Limb (tissue), 2 donors: ENCODE measurements around the gene DROSHA.
"Not testable (repeated sequence)": the region's sequence is repeated elsewhere in the genome, so short reads cannot be mapped to it uniquely, and the experiment has no call there.

Experiments
- DNase-seq, 2 donors: peaks; one replicate each; pipeline ENCODE4 v3.0.0-alpha.2; 2016; ENCODE audit errors: extremely low spot score in 2 of 2

The DROSHA gene

GRCh38 chr5:31415960-31416359, 115.9 kb downstream of the DROSHA start:
- DNase-seq, result no peak

- DNase-seq, result no peak
Observed at GRCh38 chr5:31415009-31415923, 116.6 kb downstream of the DROSHA start.

GRCh38 chr5:31413030-31413812, 118.7 kb downstream of the DROSHA start:
- no peak for DNase-seq

GRCh38 chr5:31412324-31412723, 119.6 kb downstream of the DROSHA start:
- DNase-seq, result no peak

- DNase-seq, result no peak
Observed at GRCh38 chr5:31410089-31410488, 121.8 kb downstream of the DROSHA start.

GRCh38 chr5:31408814-31409213, 123.1 kb downstream of the DROSHA start:
- no peak for DNase-seq

- DNase-seq, result no peak
Observed at GRCh38 chr5:31407921-31408693, 123.8 kb downstream of the DROSHA start.

- DNase-seq, result no peak
Observed at GRCh38 chr5:31404325-31404724, 127.6 kb downstream of the DROSHA start.

- no peak for DNase-seq
Observed at GRCh38 chr5:31401691-31402090, 130.2 kb downstream of the DROSHA start.

- no peak for DNase-seq
Observed at GRCh38 chr5:31397926-31398557, 133.9 kb downstream of the DROSHA start.

GRCh38 chr5:31396611-31397295, 135.1 kb downstream of the DROSHA start:
- no peak for DNase-seq

GRCh38 chr5:31395450-31396045, 136.3 kb downstream of the DROSHA start:
- DNase-seq, result not testable (repeated sequence)

- DNase-seq, result no peak
Observed at GRCh38 chr5:31393126-31393525, 138.8 kb downstream of the DROSHA start.

GRCh38 chr5:31392061-31392460, 139.8 kb downstream of the DROSHA start:
- no peak for DNase-seq

GRCh38 chr5:31390256-31390655, 141.6 kb downstream of the DROSHA start:
- no peak for DNase-seq

GRCh38 chr5:31385774-31386537, 145.9 kb downstream of the DROSHA start:
- DNase-seq, result no peak

- DNase-seq, result no peak
Observed at GRCh38 chr5:31383734-31384133, 148.2 kb downstream of the DROSHA start.

GRCh38 chr5:31382051-31382878, 149.6 kb downstream of the DROSHA start:
- DNase-seq, result no peak

- DNase-seq, result no peak
Observed at GRCh38 chr5:31381299-31381698, 150.6 kb downstream of the DROSHA start.
